ENCODE results near the gene NSUN5.
"Not testable (repeated sequence)": the region's sequence is repeated elsewhere in the genome, so short reads cannot be mapped to it uniquely, and the experiment has no call there.

The NSUN5 gene

GRCh38 chr7:73325424-73325823 is 16.8 kb upstream of the NSUN5 start:
- not testable (repeated sequence) for DNase-seq (ENCODE audit: low spot score)

- DNase-seq (ENCODE audit: low spot score), result peak; percentile 90
Measured at GRCh38 chr7:73324081-73324845, 15.6 kb upstream of the NSUN5 start.

- DNase-seq (ENCODE audit: low spot score), result not testable (repeated sequence)
Measured at GRCh38 chr7:73323434-73324080, 14.9 kb upstream of the NSUN5 start.

- not testable (repeated sequence) for DNase-seq (ENCODE audit: low spot score)
Measured at GRCh38 chr7:73320009-73320408, 11.4 kb upstream of the NSUN5 start.

GRCh38 chr7:73319541-73319940 is 10.9 kb upstream of the NSUN5 start:
- not testable (repeated sequence) for DNase-seq (ENCODE audit: low spot score)

- not testable (repeated sequence) for DNase-seq (ENCODE audit: low spot score)
Measured at GRCh38 chr7:73318656-73319204, 10.1 kb upstream of the NSUN5 start.

- no peak for DNase-seq (ENCODE audit: low spot score)
Measured at GRCh38 chr7:73316521-73316920, 7.9 kb upstream of the NSUN5 start.

GRCh38 chr7:73314271-73314670 is 5.6 kb upstream of the NSUN5 start:
- no peak for DNase-seq (ENCODE audit: low spot score)

- no peak for DNase-seq (ENCODE audit: low spot score)
Measured at GRCh38 chr7:73313521-73313906, 4.9 kb upstream of the NSUN5 start.

GRCh38 chr7:73312831-73313520 is 4.3 kb upstream of the NSUN5 start:
- DNase-seq (ENCODE audit: low spot score), result no peak

- DNase-seq (ENCODE audit: low spot score), result not testable (repeated sequence)
Measured at GRCh38 chr7:73311421-73311820, 2.8 kb upstream of the NSUN5 start.

GRCh38 chr7:73308074-73308664 is 457 bp downstream of the NSUN5 start:
- DNase-seq (ENCODE audit: low spot score), result peak; percentile 48

GRCh38 chr7:73307436-73307835 is 1.2 kb downstream of the NSUN5 start:
- DNase-seq (ENCODE audit: low spot score), result no peak

- DNase-seq (ENCODE audit: low spot score), result not testable (repeated sequence)
Measured at GRCh38 chr7:73304612-73305387, 3.8 kb downstream of the NSUN5 start.

GRCh38 chr7:73304071-73304470 is 4.6 kb downstream of the NSUN5 start:
- no peak for DNase-seq (ENCODE audit: low spot score)

- no peak for DNase-seq (ENCODE audit: low spot score)
Measured at GRCh38 chr7:73303546-73303945, 5.1 kb downstream of the NSUN5 start.

- not testable (repeated sequence) for DNase-seq (ENCODE audit: low spot score)
Measured at GRCh38 chr7:73302846-73303245, 5.8 kb downstream of the NSUN5 start.

GRCh38 chr7:73301108-73301507 is 7.5 kb downstream of the NSUN5 start:
- not testable (repeated sequence) for DNase-seq (ENCODE audit: low spot score)

GRCh38 chr7:73299812-73300211 is 8.8 kb downstream of the NSUN5 start:
- DNase-seq (ENCODE audit: low spot score), result not testable (repeated sequence)

- DNase-seq (ENCODE audit: low spot score), result not testable (repeated sequence)
Measured at GRCh38 chr7:73297706-73298105, 10.9 kb downstream of the NSUN5 start.

GRCh38 chr7:73297235-73297634 is 11.4 kb downstream of the NSUN5 start:
- not testable (repeated sequence) for DNase-seq (ENCODE audit: low spot score)

Measured in iPS-NIHi11 (cell line).